Measurements from ENCODE around the gene SLC16A2.

Gene SLC16A2

DNA sequence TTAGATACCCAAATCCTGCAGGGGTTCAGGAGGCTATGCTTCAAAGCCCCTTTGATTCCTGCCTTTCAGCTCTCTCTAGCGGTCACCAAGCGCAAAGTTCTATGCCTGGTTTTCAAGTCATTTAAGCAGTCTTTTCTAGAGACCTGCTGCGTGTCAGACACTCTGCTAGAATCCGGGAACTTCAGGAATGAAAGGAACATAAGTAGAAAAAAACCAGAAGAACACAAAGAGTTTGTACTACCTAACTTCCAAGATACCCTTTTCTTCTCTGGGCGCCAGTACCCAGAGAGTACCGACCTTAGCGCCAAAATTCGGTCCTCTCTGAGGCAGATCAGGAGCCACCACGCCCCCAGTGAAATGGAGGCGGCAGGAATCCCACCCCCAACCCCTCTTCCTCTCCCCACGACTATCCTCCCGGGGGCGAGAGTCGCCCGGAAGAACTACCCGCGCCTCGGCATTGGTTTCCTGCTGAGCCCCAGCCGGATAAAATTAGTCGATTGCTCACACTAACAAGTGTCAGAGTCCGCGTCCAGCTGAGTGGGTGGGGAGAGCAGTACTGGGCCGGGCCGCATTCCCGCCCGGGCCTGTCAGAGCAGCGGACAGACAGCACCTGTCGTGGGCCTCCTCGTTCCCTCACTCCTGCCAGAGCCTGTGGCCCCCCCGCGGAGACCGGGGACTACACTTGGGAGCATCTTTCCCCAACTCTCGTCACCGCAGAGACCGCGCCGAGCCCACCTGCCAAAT, 114.3 kb downstream of the SLC16A2 start (continued):
- TF ChIP-seq ZSCAN16 (tag by site-specific recombination; IDR thresholded peaks at IDR 0.05), result no peak
- TF ChIP-seq, protein P1, sequence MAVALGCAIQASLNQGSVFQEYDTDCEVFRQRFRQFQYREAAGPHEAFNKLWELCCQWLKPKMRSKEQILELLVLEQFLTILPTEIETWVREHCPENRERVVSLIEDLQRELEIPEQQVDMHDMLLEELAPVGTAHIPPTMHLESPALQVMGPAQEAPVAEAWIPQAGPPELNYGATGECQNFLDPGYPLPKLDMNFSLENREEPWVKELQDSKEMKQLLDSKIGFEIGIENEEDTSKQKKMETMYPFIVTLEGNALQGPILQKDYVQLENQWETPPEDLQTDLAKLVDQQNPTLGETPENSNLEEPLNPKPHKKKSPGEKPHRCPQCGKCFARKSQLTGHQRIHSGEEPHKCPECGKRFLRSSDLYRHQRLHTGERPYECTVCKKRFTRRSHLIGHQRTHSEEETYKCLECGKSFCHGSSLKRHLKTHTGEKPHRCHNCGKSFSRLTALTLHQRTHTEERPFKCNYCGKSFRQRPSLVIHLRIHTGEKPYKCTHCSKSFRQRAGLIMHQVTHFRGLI (tag by site-specific recombination; IDR thresholded peaks at IDR 0.05), result no peak
- TF ChIP-seq, protein P2, sequence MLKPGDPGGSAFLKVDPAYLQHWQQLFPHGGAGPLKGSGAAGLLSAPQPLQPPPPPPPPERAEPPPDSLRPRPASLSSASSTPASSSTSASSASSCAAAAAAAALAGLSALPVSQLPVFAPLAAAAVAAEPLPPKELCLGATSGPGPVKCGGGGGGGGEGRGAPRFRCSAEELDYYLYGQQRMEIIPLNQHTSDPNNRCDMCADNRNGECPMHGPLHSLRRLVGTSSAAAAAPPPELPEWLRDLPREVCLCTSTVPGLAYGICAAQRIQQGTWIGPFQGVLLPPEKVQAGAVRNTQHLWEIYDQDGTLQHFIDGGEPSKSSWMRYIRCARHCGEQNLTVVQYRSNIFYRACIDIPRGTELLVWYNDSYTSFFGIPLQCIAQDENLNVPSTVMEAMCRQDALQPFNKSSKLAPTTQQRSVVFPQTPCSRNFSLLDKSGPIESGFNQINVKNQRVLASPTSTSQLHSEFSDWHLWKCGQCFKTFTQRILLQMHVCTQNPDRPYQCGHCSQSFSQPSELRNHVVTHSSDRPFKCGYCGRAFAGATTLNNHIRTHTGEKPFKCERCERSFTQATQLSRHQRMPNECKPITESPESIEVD (tag by site-specific recombination; IDR thresholded peaks at IDR 0.05), result no peak
- TF ChIP-seq ZXDB (tag by site-specific recombination; IDR thresholded peaks at IDR 0.05), result no peak
- TF ChIP-seq ZBTB1 (tag by site-specific recombination; IDR thresholded peaks at IDR 0.05), result no peak
- no peak for TF ChIP-seq ZNF658 (tag by site-specific recombination; IDR thresholded peaks at IDR 0.05)
- no peak for TF ChIP-seq IKZF3 (tag by site-specific recombination; IDR thresholded peaks at IDR 0.05)
- no peak for TF ChIP-seq ZNF248 (tag by site-specific recombination; IDR thresholded peaks at IDR 0.05)
- no peak for TF ChIP-seq ZNF629 (tag by site-specific recombination; IDR thresholded peaks at IDR 0.05)
- TF ChIP-seq ZNF184 (tag by site-specific recombination; IDR thresholded peaks at IDR 0.05), result no peak
- no peak for TF ChIP-seq ZNF37A (tag by site-specific recombination; IDR thresholded peaks at IDR 0.05)
- no peak for TF ChIP-seq MEIS1 (CRISPR knock-in tag; IDR thresholded peaks at IDR 0.05; ENCODE audit: borderline replicate concordance)
- no peak for TF ChIP-seq KLF16 (tag by site-specific recombination; IDR thresholded peaks at IDR 0.05)
- TF ChIP-seq, protein P3, sequence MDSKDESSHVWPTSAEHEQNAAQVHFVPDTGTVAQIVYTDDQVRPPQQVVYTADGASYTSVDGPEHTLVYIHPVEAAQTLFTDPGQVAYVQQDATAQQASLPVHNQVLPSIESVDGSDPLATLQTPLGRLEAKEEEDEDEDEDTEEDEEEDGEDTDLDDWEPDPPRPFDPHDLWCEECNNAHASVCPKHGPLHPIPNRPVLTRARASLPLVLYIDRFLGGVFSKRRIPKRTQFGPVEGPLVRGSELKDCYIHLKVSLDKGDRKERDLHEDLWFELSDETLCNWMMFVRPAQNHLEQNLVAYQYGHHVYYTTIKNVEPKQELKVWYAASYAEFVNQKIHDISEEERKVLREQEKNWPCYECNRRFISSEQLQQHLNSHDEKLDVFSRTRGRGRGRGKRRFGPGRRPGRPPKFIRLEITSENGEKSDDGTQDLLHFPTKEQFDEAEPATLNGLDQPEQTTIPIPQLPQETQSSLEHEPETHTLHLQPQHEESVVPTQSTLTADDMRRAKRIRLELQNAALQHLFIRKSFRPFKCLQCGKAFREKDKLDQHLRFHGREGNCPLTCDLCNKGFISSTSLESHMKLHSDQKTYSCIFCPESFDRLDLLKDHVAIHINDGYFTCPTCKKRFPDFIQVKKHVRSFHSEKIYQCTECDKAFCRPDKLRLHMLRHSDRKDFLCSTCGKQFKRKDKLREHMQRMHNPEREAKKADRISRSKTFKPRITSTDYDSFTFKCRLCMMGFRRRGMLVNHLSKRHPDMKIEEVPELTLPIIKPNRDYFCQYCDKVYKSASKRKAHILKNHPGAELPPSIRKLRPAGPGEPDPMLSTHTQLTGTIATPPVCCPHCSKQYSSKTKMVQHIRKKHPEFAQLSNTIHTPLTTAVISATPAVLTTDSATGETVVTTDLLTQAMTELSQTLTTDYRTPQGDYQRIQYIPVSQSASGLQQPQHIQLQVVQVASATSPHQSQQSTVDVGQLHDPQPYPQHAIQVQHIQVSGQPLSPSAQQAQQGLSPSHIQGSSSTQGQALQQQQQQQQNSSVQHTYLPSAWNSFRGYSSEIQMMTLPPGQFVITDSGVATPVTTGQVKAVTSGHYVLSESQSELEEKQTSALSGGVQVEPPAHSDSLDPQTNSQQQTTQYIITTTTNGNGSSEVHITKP (tag by site-specific recombination; IDR thresholded peaks at IDR 0.05), result no peak
- TF ChIP-seq, protein P4, sequence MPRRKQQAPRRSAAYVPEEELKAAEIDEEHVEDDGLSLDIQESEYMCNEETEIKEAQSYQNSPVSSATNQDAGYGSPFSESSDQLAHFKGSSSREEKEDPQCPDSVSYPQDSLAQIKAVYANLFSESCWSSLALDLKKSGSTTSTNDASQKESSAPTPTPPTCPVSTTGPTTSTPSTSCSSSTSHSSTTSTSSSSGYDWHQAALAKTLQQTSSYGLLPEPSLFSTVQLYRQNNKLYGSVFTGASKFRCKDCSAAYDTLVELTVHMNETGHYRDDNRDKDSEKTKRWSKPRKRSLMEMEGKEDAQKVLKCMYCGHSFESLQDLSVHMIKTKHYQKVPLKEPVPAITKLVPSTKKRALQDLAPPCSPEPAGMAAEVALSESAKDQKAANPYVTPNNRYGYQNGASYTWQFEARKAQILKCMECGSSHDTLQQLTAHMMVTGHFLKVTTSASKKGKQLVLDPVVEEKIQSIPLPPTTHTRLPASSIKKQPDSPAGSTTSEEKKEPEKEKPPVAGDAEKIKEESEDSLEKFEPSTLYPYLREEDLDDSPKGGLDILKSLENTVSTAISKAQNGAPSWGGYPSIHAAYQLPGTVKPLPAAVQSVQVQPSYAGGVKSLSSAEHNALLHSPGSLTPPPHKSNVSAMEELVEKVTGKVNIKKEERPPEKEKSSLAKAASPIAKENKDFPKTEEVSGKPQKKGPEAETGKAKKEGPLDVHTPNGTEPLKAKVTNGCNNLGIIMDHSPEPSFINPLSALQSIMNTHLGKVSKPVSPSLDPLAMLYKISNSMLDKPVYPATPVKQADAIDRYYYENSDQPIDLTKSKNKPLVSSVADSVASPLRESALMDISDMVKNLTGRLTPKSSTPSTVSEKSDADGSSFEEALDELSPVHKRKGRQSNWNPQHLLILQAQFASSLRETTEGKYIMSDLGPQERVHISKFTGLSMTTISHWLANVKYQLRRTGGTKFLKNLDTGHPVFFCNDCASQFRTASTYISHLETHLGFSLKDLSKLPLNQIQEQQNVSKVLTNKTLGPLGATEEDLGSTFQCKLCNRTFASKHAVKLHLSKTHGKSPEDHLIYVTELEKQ (tag by site-specific recombination; IDR thresholded peaks at IDR 0.05; ENCODE audit: borderline replicate concordance), result no peak
- TF ChIP-seq SETDB1 (IDR thresholded peaks at IDR 0.05; ENCODE audit: insufficient read length, low read length), result no peak
- TF ChIP-seq, protein P5, sequence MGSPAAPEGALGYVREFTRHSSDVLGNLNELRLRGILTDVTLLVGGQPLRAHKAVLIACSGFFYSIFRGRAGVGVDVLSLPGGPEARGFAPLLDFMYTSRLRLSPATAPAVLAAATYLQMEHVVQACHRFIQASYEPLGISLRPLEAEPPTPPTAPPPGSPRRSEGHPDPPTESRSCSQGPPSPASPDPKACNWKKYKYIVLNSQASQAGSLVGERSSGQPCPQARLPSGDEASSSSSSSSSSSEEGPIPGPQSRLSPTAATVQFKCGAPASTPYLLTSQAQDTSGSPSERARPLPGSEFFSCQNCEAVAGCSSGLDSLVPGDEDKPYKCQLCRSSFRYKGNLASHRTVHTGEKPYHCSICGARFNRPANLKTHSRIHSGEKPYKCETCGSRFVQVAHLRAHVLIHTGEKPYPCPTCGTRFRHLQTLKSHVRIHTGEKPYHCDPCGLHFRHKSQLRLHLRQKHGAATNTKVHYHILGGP (tag by site-specific recombination; IDR thresholded peaks at IDR 0.05), result no peak
- TF ChIP-seq, protein P6, sequence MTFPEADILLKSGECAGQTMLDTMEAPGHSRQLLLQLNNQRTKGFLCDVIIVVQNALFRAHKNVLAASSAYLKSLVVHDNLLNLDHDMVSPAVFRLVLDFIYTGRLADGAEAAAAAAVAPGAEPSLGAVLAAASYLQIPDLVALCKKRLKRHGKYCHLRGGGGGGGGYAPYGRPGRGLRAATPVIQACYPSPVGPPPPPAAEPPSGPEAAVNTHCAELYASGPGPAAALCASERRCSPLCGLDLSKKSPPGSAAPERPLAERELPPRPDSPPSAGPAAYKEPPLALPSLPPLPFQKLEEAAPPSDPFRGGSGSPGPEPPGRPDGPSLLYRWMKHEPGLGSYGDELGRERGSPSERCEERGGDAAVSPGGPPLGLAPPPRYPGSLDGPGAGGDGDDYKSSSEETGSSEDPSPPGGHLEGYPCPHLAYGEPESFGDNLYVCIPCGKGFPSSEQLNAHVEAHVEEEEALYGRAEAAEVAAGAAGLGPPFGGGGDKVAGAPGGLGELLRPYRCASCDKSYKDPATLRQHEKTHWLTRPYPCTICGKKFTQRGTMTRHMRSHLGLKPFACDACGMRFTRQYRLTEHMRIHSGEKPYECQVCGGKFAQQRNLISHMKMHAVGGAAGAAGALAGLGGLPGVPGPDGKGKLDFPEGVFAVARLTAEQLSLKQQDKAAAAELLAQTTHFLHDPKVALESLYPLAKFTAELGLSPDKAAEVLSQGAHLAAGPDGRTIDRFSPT (tag by site-specific recombination; IDR thresholded peaks at IDR 0.05), result no peak
- no peak for TF ChIP-seq ZNF24 (tag by site-specific recombination; IDR thresholded peaks at IDR 0.05)
- no peak for TF ChIP-seq ZNF776 (tag by site-specific recombination; IDR thresholded peaks at IDR 0.05; ENCODE audit: borderline replicate concordance)
- TF ChIP-seq ZNF837 (tag by site-specific recombination; IDR thresholded peaks at IDR 0.05), result no peak
- no peak for TF ChIP-seq SP3 (tag by site-specific recombination; IDR thresholded peaks at IDR 0.05)
- TF ChIP-seq, protein P7, sequence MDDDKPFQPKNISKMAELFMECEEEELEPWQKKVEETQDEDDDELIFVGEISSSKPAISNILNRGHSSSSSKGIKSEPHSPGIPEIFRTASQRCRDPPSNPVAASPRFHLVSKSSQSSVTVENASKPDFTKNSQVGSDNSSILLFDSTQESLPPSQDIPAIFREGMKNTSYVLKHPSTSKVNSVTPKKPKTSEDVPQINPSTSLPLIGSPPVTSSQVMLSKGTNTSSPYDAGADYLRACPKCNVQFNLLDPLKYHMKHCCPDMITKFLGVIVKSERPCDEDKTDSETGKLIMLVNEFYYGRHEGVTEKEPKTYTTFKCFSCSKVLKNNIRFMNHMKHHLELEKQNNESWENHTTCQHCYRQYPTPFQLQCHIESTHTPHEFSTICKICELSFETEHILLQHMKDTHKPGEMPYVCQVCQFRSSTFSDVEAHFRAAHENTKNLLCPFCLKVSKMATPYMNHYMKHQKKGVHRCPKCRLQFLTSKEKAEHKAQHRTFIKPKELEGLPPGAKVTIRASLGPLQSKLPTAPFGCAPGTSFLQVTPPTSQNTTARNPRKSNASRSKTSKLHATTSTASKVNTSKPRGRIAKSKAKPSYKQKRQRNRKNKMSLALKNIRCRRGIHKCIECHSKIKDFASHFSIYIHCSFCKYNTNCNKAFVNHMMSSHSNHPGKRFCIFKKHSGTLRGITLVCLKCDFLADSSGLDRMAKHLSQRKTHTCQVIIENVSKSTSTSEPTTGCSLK (tag by site-specific recombination; IDR thresholded peaks at IDR 0.05), result no peak

Measured in HEK293 (cell line).